GM18507 (cell line): Measurements from ENCODE around the gene CCDC159.
"Not testable (repeated sequence)": the region's sequence is repeated elsewhere in the genome, so short reads cannot be mapped to it uniquely, and the experiment has no call there.

Experiments used
- DNase-seq: peaks from one replicate; pipeline ENCODE4 v3.0.0; 2011; ENCODE audit warnings: low read depth; ENCODE audit not compliant: insufficient read length; ENCODE audit errors: extremely low spot score
- FAIRE-seq: peaks from 2 replicates; lab custom pipeline; 2011; peaks lifted over from hg19 to GRCh38; lab: Jason Lieb, UNC

Gene CCDC159

GRCh38 chr19:11361771-11362731, 15.7 kb downstream of the CCDC159 start:
- FAIRE-seq (no peak), DNase-seq (no peak)

GRCh38 chr19:11363881-11364280, 17.6 kb downstream of the CCDC159 start:
- no peak for FAIRE-seq
- no peak for DNase-seq

- DNase-seq (no peak), FAIRE-seq (no peak)
These were observed 18.1 kb downstream of the CCDC159 start for GRCh38 chr19:11364296-11364904.

GRCh38 chr19:11364935-11365334, 18.6 kb downstream of the CCDC159 start:
- DNase-seq (no peak), FAIRE-seq (no peak)

- FAIRE-seq (no peak), DNase-seq (no peak)
These were observed 19.3 kb downstream of the CCDC159 start for GRCh38 chr19:11365557-11366117.

GRCh38 chr19:11367528-11367927, 21.2 kb downstream of the CCDC159 start:
- no peak for DNase-seq
- no peak for FAIRE-seq

GRCh38 chr19:11370744-11371143, 24.4 kb downstream of the CCDC159 start:
- FAIRE-seq (no peak), DNase-seq (no peak)

- DNase-seq (no peak), FAIRE-seq (no peak)
These were observed 27.0 kb downstream of the CCDC159 start for GRCh38 chr19:11373166-11373884.

- DNase-seq = no peak
- FAIRE-seq = no peak
These were observed 27.6 kb downstream of the CCDC159 start for GRCh38 chr19:11373885-11374432.

- peak; percentile 99 for FAIRE-seq
- DNase-seq = peak; percentile 92
These were observed 28.3 kb downstream of the CCDC159 start, which contains the start of gene SWSAP1 for GRCh38 chr19:11374433-11375142. TSS of gene SWSAP1 (plus strand) at chr19:11374666. CDS start at chr19:11374681, 15 bp downstream.

GRCh38 chr19:11375143-11375948, 29.0 kb downstream of the CCDC159 start:
- DNase-seq = no peak
- FAIRE-seq = no peak

GRCh38 chr19:11377237-11377636, 30.9 kb downstream of the CCDC159 start:
- no peak for DNase-seq

GRCh38 chr19:11377756-11378155, 31.4 kb downstream of the CCDC159 start:
- no peak for FAIRE-seq
- no peak for DNase-seq

More at GRCh38 chr19:11377237-11377636, 30.9 kb downstream of the CCDC159 start:
- peak; percentile 51 for FAIRE-seq

- FAIRE-seq = no peak
- no peak for DNase-seq
These were observed 32.2 kb downstream of the CCDC159 start for GRCh38 chr19:11378319-11379189.

- FAIRE-seq, DNase-seq: not testable (repeated sequence)
These were observed 33.0 kb downstream of the CCDC159 start for GRCh38 chr19:11379269-11379845.

- DNase-seq (no peak), FAIRE-seq (no peak)
These were observed 33.6 kb downstream of the CCDC159 start for GRCh38 chr19:11379857-11380350.
